H1 (cell line): ENCODE results near the gene CRTC3. TPM values are rescaled to one million over a fixed set of nuclear protein-coding genes. Genes with fewer than 3 reads are reported as not detected.
"Not testable (repeated sequence)": the region's sequence is repeated elsewhere in the genome, so short reads cannot be mapped to it uniquely, and the experiment has no call there.

Experiments
- CTCF ChIA-PET: fragments of 300-600 bp; sonication (Branson Sonifier 250); formaldehyde crosslinking; loops from one replicate; lab custom pipeline; 2021; ENCODE audit not compliant: partially characterized antibody; lab: Charles Lee
- POLR2A ChIA-PET: fragments of 300-600 bp; sonication (Branson Sonifier 250); formaldehyde crosslinking; loops from one replicate; lab custom pipeline; 2021; ENCODE audit warnings: inconsistent platforms; ENCODE audit not compliant: partially characterized antibody; lab: Charles Lee
- DNase-seq, 2 experiments: peaks; one replicate each; pipeline versions ENCODE4 v3.0.0 to v3.0.0-alpha.2; 2010 to 2022; ENCODE audit warnings: low spot score in 2 of 2, low read depth in 1 of 2, mixed read lengths in 1 of 2
- FAIRE-seq: peaks from 2 replicates; lab custom pipeline; 2011; peaks lifted over from hg19 to GRCh38; lab: Jason Lieb, UNC
- H2AFZ ChIP-seq: 2 replicates; pipeline ENCODE4 v1.8.1; 2012; ENCODE audit warnings: low read length, inconsistent platforms
- H2AK5ac ChIP-seq: 2 replicates; pipeline ENCODE4 v1.6.1; 2013; ENCODE audit warnings: low read depth, low read length
- H2BK120ac ChIP-seq: replicated peaks from 2 replicates; pipeline ENCODE3; 2013; ENCODE audit warnings: low read depth, low read length, inconsistent platforms
- H2BK12ac ChIP-seq: 2 replicates; pipeline ENCODE4 v1.6.1; 2013; ENCODE audit warnings: low read depth, low read length
- H2BK15ac ChIP-seq: 2 replicates; pipeline ENCODE4 v1.6.1; 2013; ENCODE audit warnings: low read length
- H2BK20ac ChIP-seq: 2 replicates; pipeline ENCODE4 v1.6.1; 2013; ENCODE audit warnings: low read length
- H2BK5ac ChIP-seq: 2 replicates; pipeline ENCODE4 v1.6.1; 2013; ENCODE audit warnings: low read depth, low read length
- H3K14ac ChIP-seq: 2 replicates; pipeline ENCODE4 v1.6.1; 2013; ENCODE audit warnings: inconsistent platforms; ENCODE audit not compliant: insufficient read length
- H3K18ac ChIP-seq: 2 replicates; pipeline ENCODE4 v1.6.1; 2013; ENCODE audit warnings: low read length; ENCODE audit errors: extremely low read depth
- H3K23ac ChIP-seq: 2 replicates; pipeline ENCODE4 v1.6.1; 2013; ENCODE audit warnings: inconsistent platforms; ENCODE audit not compliant: insufficient read length
- H3K23me2 ChIP-seq: 2 replicates; pipeline ENCODE4 v1.6.1; 2013; ENCODE audit warnings: low read depth, low read length
- H3K27ac ChIP-seq: 2 replicates; pipeline ENCODE4 v1.6.1; 2011; ENCODE audit warnings: low read depth, low read length, inconsistent platforms
- H3K27me3 ChIP-seq, 4 experiments: replicated peaks in 1 of 4; 1 replicate in 1 of 4; 2 replicates in 3 of 4; pipeline versions ENCODE4 v1.6.1 to v1.8.1; 2011 to 2013; ENCODE audit warnings: low read length in 3 of 4, mild to moderate bottlenecking in 3 of 4, inconsistent platforms in 2 of 4, mixed read lengths in 2 of 4, moderate library complexity in 1 of 4; ENCODE audit not compliant: control insufficient read depth in 3 of 4, insufficient read depth in 3 of 4; ENCODE audit errors: extremely low read depth in 1 of 4
- H3K36me3 ChIP-seq, 4 experiments: 2 replicates each; pipeline versions ENCODE4 v1.6.1 to v1.8.1; 2011 to 2013; ENCODE audit warnings: mild to moderate bottlenecking in 4 of 4, low read length in 3 of 4, moderate library complexity in 2 of 4, control low read depth in 1 of 4, inconsistent platforms in 1 of 4; ENCODE audit not compliant: insufficient read depth in 4 of 4, control insufficient read depth in 2 of 4
- H3K4ac ChIP-seq: replicated peaks from 2 replicates; pipeline ENCODE3; 2013; ENCODE audit warnings: low read length, low read depth, mixed read lengths, inconsistent platforms; ENCODE audit not compliant: insufficient read length
- H3K4me1 ChIP-seq, 4 experiments: replicated peaks in 1 of 4; 1 replicate in 1 of 4; 2 replicates in 3 of 4; pipeline versions ENCODE4 v1.6.1 to v1.8.1; 2011 to 2013; ENCODE audit warnings: low read length in 3 of 4, inconsistent platforms in 2 of 4, mixed read lengths in 1 of 4; ENCODE audit not compliant: insufficient read depth in 4 of 4, control insufficient read depth in 3 of 4
- H3K4me2 ChIP-seq, 2 experiments: 2 replicates each; pipeline versions ENCODE4 v1.6.1 to v1.8.1; 2011 to 2013; ENCODE audit warnings: low read depth in 2 of 2, low read length in 2 of 2, control low read depth in 1 of 2, inconsistent platforms in 1 of 2, mild to moderate bottlenecking in 1 of 2; ENCODE audit not compliant: insufficient read depth in 1 of 2
- H3K4me3 ChIP-seq, 4 experiments: fragments of 200-600, 300-600 bp in 1 of 4; sonication (generic), shearing (Covaris generic), sonication (Bioruptor Twin) in 1 of 4; 2 replicates each; pipeline versions ENCODE4 v1.5.1 to v1.8.1; 2011 to 2016; ENCODE audit warnings: low read length in 4 of 4, low read depth in 3 of 4, control low read depth in 2 of 4, inconsistent platforms in 2 of 4, mild to moderate bottlenecking in 2 of 4, mixed read lengths in 1 of 4, moderate library complexity in 1 of 4; ENCODE audit not compliant: insufficient read depth in 2 of 4; ENCODE audit errors: extremely low read depth in 1 of 4
- H3K56ac ChIP-seq: replicated peaks from 2 replicates; pipeline ENCODE3; 2013; ENCODE audit warnings: low read depth, mild to moderate bottlenecking, mixed read lengths, low read length, inconsistent platforms; ENCODE audit not compliant: insufficient read length
- H3K79me1 ChIP-seq: 2 replicates; pipeline ENCODE4 v1.6.1; 2013; ENCODE audit warnings: low read depth, low read length, control low read depth
- H3K79me2 ChIP-seq, 2 experiments: 2 replicates each; pipeline versions ENCODE4 v1.6.1 to v1.8.1; 2012 to 2013; ENCODE audit warnings: low read length in 2 of 2, mild to moderate bottlenecking in 2 of 2, inconsistent platforms in 1 of 2; ENCODE audit not compliant: insufficient read depth in 2 of 2, control insufficient read depth in 1 of 2
- H3K9ac ChIP-seq, 4 experiments: replicated peaks in 1 of 4; 1 replicate in 1 of 4; 2 replicates in 3 of 4; pipeline versions ENCODE4 v1.6.1 to v1.8.1; 2011 to 2013; ENCODE audit warnings: low read depth in 3 of 4, low read length in 3 of 4, control low read depth in 2 of 4, mild to moderate bottlenecking in 2 of 4, moderate library complexity in 2 of 4, inconsistent platforms in 1 of 4; ENCODE audit errors: extremely low read depth in 1 of 4
- H3K9me3 ChIP-seq, 2 experiments: 2 replicates each; pipeline versions ENCODE4 v1.6.1 to v1.8.1; 2012 to 2013; ENCODE audit warnings: mild to moderate bottlenecking in 2 of 2, moderate library complexity in 2 of 2, control low read depth in 1 of 2, inconsistent platforms in 1 of 2, low read depth in 1 of 2, low read length in 1 of 2, mixed read lengths in 1 of 2; ENCODE audit not compliant: insufficient read depth in 2 of 2
- H4K20me1 ChIP-seq, 2 experiments: replicated peaks in 1 of 2; 2 replicates each; pipeline versions ENCODE3 to v1.8.1; 2011 to 2013; ENCODE audit warnings: inconsistent platforms in 2 of 2, low read length in 2 of 2, mild to moderate bottlenecking in 1 of 2; ENCODE audit not compliant: insufficient read depth in 2 of 2, control insufficient read depth in 1 of 2
- H4K5ac ChIP-seq: 2 replicates; pipeline ENCODE4 v1.6.1; 2013; ENCODE audit warnings: low read length, low read depth, mixed read lengths, inconsistent platforms; ENCODE audit not compliant: insufficient read length
- H4K8ac ChIP-seq: 2 replicates; pipeline ENCODE4 v1.8.0; 2013; ENCODE audit warnings: mild to moderate bottlenecking, moderate library complexity, low read length, inconsistent platforms; ENCODE audit not compliant: insufficient read depth; ENCODE audit errors: extremely low read depth
- H4K91ac ChIP-seq: replicated peaks from 2 replicates; pipeline ENCODE3; 2013; ENCODE audit warnings: low read length, mixed read lengths, inconsistent platforms; ENCODE audit not compliant: insufficient read length
- WGBS, 2 experiments: shearing (Covaris generic) in 1 of 2; methylation state at CpG; one replicate each; pipeline versions ENCODE4 v1.1.6 to v1.1.7; 2013 to 2015; ENCODE audit warnings: low lambda C conversion rate in 2 of 2, mixed read lengths in 2 of 2, inconsistent platforms in 1 of 2, low coverage in 1 of 2, missing lambda C conversion rate in 1 of 2; ENCODE audit not compliant: insufficient replicate concordance in 2 of 2, insufficient coverage in 1 of 2, insufficient read length in 1 of 2; ENCODE audit errors: extremely low coverage in 1 of 2, missing lambda C conversion rate in 1 of 2; 5-methylcytosine and 5-hydroxymethylcytosine counted together
- polyA plus RNA-seq, 7 experiments: library from polyadenylated mRNA; depleted of rRNA in 3 of 7; stranded (reverse) in 5 of 7; unstranded in 2 of 7; fragments of >200 nt in 5 of 7; fragments of 200-250 nt in 2 of 7; gene quantifications; 1 replicate in 5 of 7; 2 replicates in 1 of 7; 4 replicates in 1 of 7; pipeline versions ENCODE4 v1.2.1 to v1.2.3, GENCODE V29; 2011 to 2013; ENCODE audit warnings: missing spikeins in 2 of 7, mixed read lengths in 2 of 7
- total RNA-seq: library from RNA; stranded (reverse); fragmentation: NEBNext Ultra II Directional; extraction: Animal tissue kit (Norgen Biotek cat#: 25700); gene quantifications from 2 replicates; pipeline ENCODE4 v1.2.1, GENCODE V29; 2021

The CRTC3 gene
- total and polyA plus RNA-seq, 2 of the 8 experiments (the other 6 are each of a cell fraction or from before 2014, with no cell fraction given), result 5.0 to 5.3 TPM

- H4K8ac ChIP-seq, H2BK120ac ChIP-seq, H3K27me3 ChIP-seq, H2BK20ac ChIP-seq, H4K20me1 ChIP-seq, H2AFZ ChIP-seq, H4K91ac ChIP-seq, H3K14ac ChIP-seq, H2BK5ac ChIP-seq, H4K5ac ChIP-seq, H3K56ac ChIP-seq, H3K23ac ChIP-seq, H3K4me2 ChIP-seq, H3K23me2 ChIP-seq, H2BK15ac ChIP-seq, H3K4me1 ChIP-seq, H3K4ac ChIP-seq, H3K4me3 ChIP-seq, DNase-seq, POLR2A ChIA-PET, H3K9me3 ChIP-seq, H2BK12ac ChIP-seq, H3K79me2 ChIP-seq, H2AK5ac ChIP-seq, H3K79me1 ChIP-seq, H3K27ac ChIP-seq, H3K9ac ChIP-seq, H3K18ac ChIP-seq, H3K36me3 ChIP-seq, FAIRE-seq: not testable (repeated sequence)
- WGBS, 2 experiments, result 84% methylated on average over 7 of the region's 7 CpGs; no CpG with 5 or more reads in 1 of the 2 experiments
- CTCF ChIA-PET, result interaction anchor here (2.2 kb wide), 1 partner anchor 277 kb away, joined by 4 read pairs; the partner anchor contains the start of gene UNC45A
Observed at GRCh38 chr15:90657520-90658172, 127.9 kb downstream of the CRTC3 start.
